HepG2 (cell line): ENCODE results near the gene ABT1. TPM values are rescaled to one million over a fixed set of nuclear protein-coding genes. Genes with fewer than 3 reads are reported as not detected.

Source experiments
- CHCHD3 ChIP-seq: sonication (generic); formaldehyde crosslinking; IDR thresholded peaks from 2 replicates; pipeline ENCODE4 v1.8.0; 2022; ENCODE audit warnings: mild to moderate bottlenecking, missing genetic modification reagents, moderate library complexity
- FOXJ3 ChIP-seq: sonication (generic); formaldehyde crosslinking; IDR thresholded peaks from 2 replicates; pipeline ENCODE4 v1.4.0; 2020; ENCODE audit warnings: missing genetic modification reagents, mild to moderate bottlenecking, borderline replicate concordance
- KAT2B ChIP-seq: fragments of 150-350 bp; IDR thresholded peaks from 2 replicates; pipeline ENCODE4 v1.6.1; 2014; ENCODE audit warnings: low read depth, low read length, borderline replicate concordance
- KDM1A ChIP-seq: IDR thresholded peaks from 2 replicates; pipeline ENCODE4 v1.6.1; 2016; ENCODE audit warnings: missing compliant biosample characterization
- NR1H2 ChIP-seq: sonication (generic); formaldehyde crosslinking; IDR thresholded peaks from 2 replicates; pipeline ENCODE4 v1.8.1; 2022; ENCODE audit warnings: low read depth, missing genetic modification reagents, borderline replicate concordance
- PHF8 ChIP-seq: sonication (generic); formaldehyde crosslinking; IDR thresholded peaks from 2 replicates; pipeline ENCODE4 v1.5.0; 2020; ENCODE audit warnings: missing genetic modification reagents
- POLR2AphosphoS2 ChIP-seq: IDR thresholded peaks from 2 replicates; pipeline ENCODE4 v1.6.1; 2011; ENCODE audit warnings: low read depth, low read length, improper control_type of control experiment
- RCOR2 ChIP-seq: IDR thresholded peaks from 2 replicates; pipeline ENCODE4 v1.6.1; 2016; ENCODE audit warnings: missing biosample characterization, missing genetic modification reagents
- RFX5 ChIP-seq: IDR thresholded peaks from 2 replicates; pipeline ENCODE4 v1.6.1; 2011; ENCODE audit warnings: low read depth, low read length, improper control_type of control experiment
- RORA ChIP-seq: sonication (generic); formaldehyde crosslinking; IDR thresholded peaks from 2 replicates; pipeline ENCODE4 v1.5.0; 2020; ENCODE audit warnings: mild to moderate bottlenecking, missing genetic modification reagents, moderate library complexity
- SRF ChIP-seq: IDR thresholded peaks from 2 replicates; pipeline ENCODE4 v1.6.1; 2011; ENCODE audit warnings: mild to moderate bottlenecking, low read depth, low read length, moderate library complexity
- TGIF2 ChIP-seq: IDR thresholded peaks from 2 replicates; pipeline ENCODE4 v1.6.1; 2016; ENCODE audit warnings: control low read depth, missing compliant biosample characterization
- WIZ ChIP-seq: sonication (generic); formaldehyde crosslinking; IDR thresholded peaks from 2 replicates; pipeline ENCODE4 v1.5.1; 2020; ENCODE audit warnings: mild to moderate bottlenecking, missing genetic modification reagents
- XBP1 ChIP-seq: sonication (generic); formaldehyde crosslinking; IDR thresholded peaks from 2 replicates; pipeline ENCODE4 v1.5.0; 2020; ENCODE audit warnings: missing genetic modification reagents
- ZFP36L1 ChIP-seq: sonication (generic); formaldehyde crosslinking; IDR thresholded peaks from 2 replicates; pipeline ENCODE4 v1.8.0; 2022; ENCODE audit warnings: mild to moderate bottlenecking, missing genetic modification reagents, moderate library complexity
- ZNF235 ChIP-seq: sonication (generic); formaldehyde crosslinking; IDR thresholded peaks from 2 replicates; pipeline ENCODE4 v1.8.1; 2023; ENCODE audit warnings: mild to moderate bottlenecking, missing genetic modification reagents, borderline replicate concordance
- ZNF251 ChIP-seq: sonication (generic); formaldehyde crosslinking; IDR thresholded peaks from 2 replicates; pipeline ENCODE4 v1.9.0; 2021; ENCODE audit warnings: mild to moderate bottlenecking, missing genetic modification reagents
- ZNF296 ChIP-seq: sonication (generic); formaldehyde crosslinking; conservative IDR thresholded peaks from 2 replicates; pipeline ENCODE4 v1.5.0; 2020; ENCODE audit warnings: mild to moderate bottlenecking, missing genetic modification reagents
- ZNF496 ChIP-seq: sonication (generic); formaldehyde crosslinking; IDR thresholded peaks from 2 replicates; pipeline ENCODE4 v1.8.1; 2023; ENCODE audit warnings: mild to moderate bottlenecking, moderate library complexity, missing genetic modification reagents; ENCODE audit not compliant: insufficient replicate concordance
- ZNF615 ChIP-seq: sonication (generic); formaldehyde crosslinking; IDR thresholded peaks from 2 replicates; pipeline ENCODE4 v1.5.0; 2020; ENCODE audit warnings: mild to moderate bottlenecking, missing genetic modification reagents, borderline replicate concordance
- ZNF629 ChIP-seq: sonication (generic); formaldehyde crosslinking; conservative IDR thresholded peaks from 2 replicates; pipeline ENCODE4 v1.5.0; 2020; ENCODE audit warnings: missing genetic modification reagents
- ZNF737 ChIP-seq: sonication (generic); formaldehyde crosslinking; IDR thresholded peaks from 2 replicates; pipeline ENCODE4 v1.5.0; 2020; ENCODE audit warnings: missing genetic modification reagents, mild to moderate bottlenecking, borderline replicate concordance
- ZNF747 ChIP-seq: sonication (generic); formaldehyde crosslinking; IDR thresholded peaks from 2 replicates; pipeline ENCODE4 v1.8.1; 2023; ENCODE audit warnings: missing genetic modification reagents, mild to moderate bottlenecking, borderline replicate concordance
- polyA plus RNA-seq, 8 experiments: library from polyadenylated mRNA; depleted of rRNA in 3 of 8; stranded (reverse) in 7 of 8; unstranded in 1 of 8; fragments of >200 nt; fragmentation: Illumina TruSeq in 4 of 8; extraction: Trizol in 4 of 8; gene quantifications; 2 replicates each; pipeline versions ENCODE4 v1.2.1 to v1.2.3, GENCODE V29; 2011 to 2016; ENCODE audit warnings: low read depth in 4 of 8, missing spikeins in 1 of 8, mixed read lengths in 1 of 8; ENCODE audit not compliant: insufficient read depth in 1 of 8
- total RNA-seq, 5 experiments: library from RNA; depleted of rRNA; stranded (reverse); fragments of >200 nt; fragmentation: Illumina TruSeq; extraction: Trizol; gene quantifications; 2 replicates each; pipeline ENCODE4 v1.2.3, GENCODE V29; 2016; ENCODE audit warnings: low read depth in 1 of 5
- TF ChIP-seq, protein P1 (sequence below): fragments of 450-650 bp; IDR thresholded peaks from 2 replicates; pipeline ENCODE4 v1.6.1; 2017
- TF ChIP-seq, protein P2 (sequence below): sonication (generic); formaldehyde crosslinking; IDR thresholded peaks from 2 replicates; pipeline ENCODE4 v1.4.0; 2020; ENCODE audit warnings: mild to moderate bottlenecking, low read depth, missing genetic modification reagents
- TF ChIP-seq, protein P3 (sequence below): sonication (generic); formaldehyde crosslinking; IDR thresholded peaks from 2 replicates; pipeline ENCODE4 v1.4.0; 2020; ENCODE audit warnings: mild to moderate bottlenecking, low read depth, missing genetic modification reagents
- TF ChIP-seq, protein P4 (sequence below): sonication (generic); formaldehyde crosslinking; IDR thresholded peaks from 2 replicates; pipeline ENCODE4 v1.8.1; 2022; ENCODE audit warnings: low read depth, mild to moderate bottlenecking, missing genetic modification reagents

The ABT1 gene
- total and polyA plus RNA-seq, 2 of the 13 experiments (the other 11 are each of a cell fraction or from before 2014, with no cell fraction given), result 38.4 TPM

DNA sequence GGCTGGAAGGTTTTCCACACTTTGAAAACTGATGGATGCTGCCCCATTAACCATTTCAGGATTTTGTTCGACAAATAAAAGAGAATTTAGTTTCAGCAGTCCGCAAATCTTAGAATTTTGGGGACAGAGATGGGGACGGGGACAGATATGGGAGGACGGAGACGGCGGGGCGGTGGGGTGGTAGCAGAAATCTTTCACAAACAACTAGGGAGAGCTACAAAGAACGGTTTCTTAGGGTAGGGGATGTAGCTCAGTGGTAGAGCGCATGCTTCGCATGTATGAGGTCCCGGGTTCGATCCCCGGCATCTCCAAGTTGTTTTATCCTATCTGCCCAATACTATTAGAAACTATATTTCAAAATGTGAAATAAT is 43.5 kb upstream of the ABT1 start (continued):
- TF ChIP-seq ZNF747 (CRISPR knock-in tag) (0 out of 2 replicates have a peak, but pooled peaks have one; percentile 14), TGIF2 (CRISPR knock-in tag) (no peak), WIZ (CRISPR knock-in tag) (no peak), KDM1A (CRISPR knock-in tag) (peak; percentile 55; the same call in 1 of the 2 replicates), RCOR2 (CRISPR knock-in tag) (peak; percentile 72; the same call in 1 of the 2 replicates), ZNF629 (CRISPR knock-in tag) (peak; percentile 55), FOXJ3 (CRISPR knock-in tag) (no peak), CHCHD3 (no peak), SRF (no peak), KAT2B (no peak), POLR2AphosphoS2 (no peak), ZNF251 (CRISPR knock-in tag) (no peak), NR1H2 (CRISPR knock-in tag) (no peak), ZNF296 (CRISPR knock-in tag) (no peak), RFX5 (no peak), ZNF496 (CRISPR knock-in tag) (no peak), PHF8 (CRISPR knock-in tag) (0 out of 2 replicates have a peak, but pooled peaks have one; percentile 3), RORA (CRISPR knock-in tag) (no peak), ZFP36L1 (no peak; the same call in 1 of the 2 replicates), ZNF615 (CRISPR knock-in tag) (no peak), ZNF235 (CRISPR knock-in tag) (no peak), ZNF737 (CRISPR knock-in tag) (no peak), XBP1 (CRISPR knock-in tag) (no peak)
- TF ChIP-seq, protein P1, sequence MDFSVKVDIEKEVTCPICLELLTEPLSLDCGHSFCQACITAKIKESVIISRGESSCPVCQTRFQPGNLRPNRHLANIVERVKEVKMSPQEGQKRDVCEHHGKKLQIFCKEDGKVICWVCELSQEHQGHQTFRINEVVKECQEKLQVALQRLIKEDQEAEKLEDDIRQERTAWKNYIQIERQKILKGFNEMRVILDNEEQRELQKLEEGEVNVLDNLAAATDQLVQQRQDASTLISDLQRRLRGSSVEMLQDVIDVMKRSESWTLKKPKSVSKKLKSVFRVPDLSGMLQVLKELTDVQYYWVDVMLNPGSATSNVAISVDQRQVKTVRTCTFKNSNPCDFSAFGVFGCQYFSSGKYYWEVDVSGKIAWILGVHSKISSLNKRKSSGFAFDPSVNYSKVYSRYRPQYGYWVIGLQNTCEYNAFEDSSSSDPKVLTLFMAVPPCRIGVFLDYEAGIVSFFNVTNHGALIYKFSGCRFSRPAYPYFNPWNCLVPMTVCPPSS, result no peak
- TF ChIP-seq, protein P2, sequence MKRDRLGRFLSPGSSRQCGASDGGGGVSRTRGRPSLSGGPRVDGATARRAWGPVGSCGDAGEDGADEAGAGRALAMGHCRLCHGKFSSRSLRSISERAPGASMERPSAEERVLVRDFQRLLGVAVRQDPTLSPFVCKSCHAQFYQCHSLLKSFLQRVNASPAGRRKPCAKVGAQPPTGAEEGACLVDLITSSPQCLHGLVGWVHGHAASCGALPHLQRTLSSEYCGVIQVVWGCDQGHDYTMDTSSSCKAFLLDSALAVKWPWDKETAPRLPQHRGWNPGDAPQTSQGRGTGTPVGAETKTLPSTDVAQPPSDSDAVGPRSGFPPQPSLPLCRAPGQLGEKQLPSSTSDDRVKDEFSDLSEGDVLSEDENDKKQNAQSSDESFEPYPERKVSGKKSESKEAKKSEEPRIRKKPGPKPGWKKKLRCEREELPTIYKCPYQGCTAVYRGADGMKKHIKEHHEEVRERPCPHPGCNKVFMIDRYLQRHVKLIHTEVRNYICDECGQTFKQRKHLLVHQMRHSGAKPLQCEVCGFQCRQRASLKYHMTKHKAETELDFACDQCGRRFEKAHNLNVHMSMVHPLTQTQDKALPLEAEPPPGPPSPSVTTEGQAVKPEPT (CRISPR knock-in tag), result no peak
- TF ChIP-seq, protein P3, sequence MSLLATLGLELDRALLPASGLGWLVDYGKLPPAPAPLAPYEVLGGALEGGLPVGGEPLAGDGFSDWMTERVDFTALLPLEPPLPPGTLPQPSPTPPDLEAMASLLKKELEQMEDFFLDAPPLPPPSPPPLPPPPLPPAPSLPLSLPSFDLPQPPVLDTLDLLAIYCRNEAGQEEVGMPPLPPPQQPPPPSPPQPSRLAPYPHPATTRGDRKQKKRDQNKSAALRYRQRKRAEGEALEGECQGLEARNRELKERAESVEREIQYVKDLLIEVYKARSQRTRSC (CRISPR knock-in tag), result no peak
- TF ChIP-seq, protein P4, sequence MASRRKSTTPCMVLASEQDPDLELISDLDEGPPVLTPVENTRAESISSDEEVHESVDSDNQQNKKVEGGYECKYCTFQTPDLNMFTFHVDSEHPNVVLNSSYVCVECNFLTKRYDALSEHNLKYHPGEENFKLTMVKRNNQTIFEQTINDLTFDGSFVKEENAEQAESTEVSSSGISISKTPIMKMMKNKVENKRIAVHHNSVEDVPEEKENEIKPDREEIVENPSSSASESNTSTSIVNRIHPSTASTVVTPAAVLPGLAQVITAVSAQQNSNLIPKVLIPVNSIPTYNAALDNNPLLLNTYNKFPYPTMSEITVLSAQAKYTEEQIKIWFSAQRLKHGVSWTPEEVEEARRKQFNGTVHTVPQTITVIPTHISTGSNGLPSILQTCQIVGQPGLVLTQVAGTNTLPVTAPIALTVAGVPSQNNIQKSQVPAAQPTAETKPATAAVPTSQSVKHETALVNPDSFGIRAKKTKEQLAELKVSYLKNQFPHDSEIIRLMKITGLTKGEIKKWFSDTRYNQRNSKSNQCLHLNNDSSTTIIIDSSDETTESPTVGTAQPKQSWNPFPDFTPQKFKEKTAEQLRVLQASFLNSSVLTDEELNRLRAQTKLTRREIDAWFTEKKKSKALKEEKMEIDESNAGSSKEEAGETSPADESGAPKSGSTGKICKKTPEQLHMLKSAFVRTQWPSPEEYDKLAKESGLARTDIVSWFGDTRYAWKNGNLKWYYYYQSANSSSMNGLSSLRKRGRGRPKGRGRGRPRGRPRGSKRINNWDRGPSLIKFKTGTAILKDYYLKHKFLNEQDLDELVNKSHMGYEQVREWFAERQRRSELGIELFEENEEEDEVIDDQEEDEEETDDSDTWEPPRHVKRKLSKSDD (CRISPR knock-in tag), result 0 out of 2 replicates have a peak, but pooled peaks have one; percentile 36
